GM23248 (cell line): ENCODE measurements around the gene MMP11. TPM values are rescaled to one million over a fixed set of nuclear protein-coding genes. Genes with fewer than 3 reads are reported as not detected.

Experiments
- DNase-seq: peaks from one replicate; pipeline ENCODE4 v3.0.0-alpha.2; 2015
- H2AFZ ChIP-seq: fragments of 200-600 bp; sonication (generic); 2 replicates; pipeline ENCODE4 v1.6.1; 2016; ENCODE audit warnings: antibody characterized with exemption
- H3F3A ChIP-seq: fragments of 200-600 bp; sonication (generic); 2 replicates; pipeline ENCODE4 v1.6.1; 2016; ENCODE audit warnings: mild to moderate bottlenecking, antibody characterized with exemption, mixed run types; ENCODE audit not compliant: insufficient read depth
- H3K27ac ChIP-seq: fragments of 200-600 bp; sonication (generic); 2 replicates; pipeline ENCODE4 v1.5.1; 2016; ENCODE audit warnings: mild to moderate bottlenecking
- H3K27me3 ChIP-seq: fragments of 200-600 bp; sonication (generic); replicated peaks from 2 replicates; pipeline ENCODE4 v1.6.1; 2016; ENCODE audit warnings: mild to moderate bottlenecking; ENCODE audit not compliant: insufficient read depth
- H3K36me3 ChIP-seq: fragments of 200-600 bp; sonication (generic); 2 replicates; pipeline ENCODE4 v1.6.1; 2016; ENCODE audit warnings: low read depth, mild to moderate bottlenecking
- H3K4me1 ChIP-seq: fragments of 200-600 bp; sonication (generic); 2 replicates; pipeline ENCODE4 v1.6.1; 2016; ENCODE audit warnings: mild to moderate bottlenecking; ENCODE audit not compliant: insufficient read depth
- H3K4me2 ChIP-seq: fragments of 200-600 bp; sonication (generic); one replicate; pipeline ENCODE4 v1.6.1; 2016; ENCODE audit warnings: mild to moderate bottlenecking; ENCODE audit not compliant: unreplicated experiment
- H3K4me3 ChIP-seq: fragments of 200-600 bp; sonication (generic); 2 replicates; pipeline ENCODE4 v1.5.1; 2016; ENCODE audit warnings: mild to moderate bottlenecking
- H3K79me2 ChIP-seq: fragments of 200-600 bp; sonication (generic); 2 replicates; pipeline ENCODE4 v1.6.1; 2016; ENCODE audit warnings: mild to moderate bottlenecking; ENCODE audit not compliant: insufficient read depth
- H3K9ac ChIP-seq: fragments of 200-600 bp; sonication (generic); 2 replicates; pipeline ENCODE4 v1.6.1; 2016; ENCODE audit warnings: mild to moderate bottlenecking
- H3K9me2 ChIP-seq: fragments of 200-600 bp; sonication (generic); 2 replicates; pipeline ENCODE4 v1.6.1; 2016; ENCODE audit warnings: mixed run types, mild to moderate bottlenecking, moderate library complexity; ENCODE audit not compliant: insufficient read depth
- H3K9me3 ChIP-seq: fragments of 200-600 bp; sonication (generic); one replicate; pipeline ENCODE4 v1.6.1; 2017; ENCODE audit warnings: low read depth
- H4K20me1 ChIP-seq: fragments of 200-600 bp; sonication (generic); 2 replicates; pipeline ENCODE4 v1.6.0; 2016; ENCODE audit not compliant: insufficient read depth
- EZH2 ChIP-seq: fragments of 200-600 bp; sonication (generic); IDR thresholded peaks from 2 replicates; pipeline ENCODE4 v1.6.1; 2018; ENCODE audit warnings: antibody characterized with exemption, mild to moderate bottlenecking; ENCODE audit not compliant: insufficient read depth, poor library complexity, severe bottlenecking
- EZH2phosphoT487 ChIP-seq: fragments of 200-600 bp; sonication (generic); IDR thresholded peaks from 2 replicates; pipeline ENCODE4 v1.6.1; 2018; ENCODE audit warnings: antibody characterized with exemption, moderate library complexity, mild to moderate bottlenecking, low read depth; ENCODE audit not compliant: insufficient read depth
- WGBS, 2 experiments: methylation state at CpG; one replicate each; pipeline ENCODE4 v1.1.6; 2015 to 2017; ENCODE audit warnings: low lambda C conversion rate in 2 of 2, low coverage in 1 of 2; ENCODE audit errors: missing lambda C conversion rate in 2 of 2; 5-methylcytosine and 5-hydroxymethylcytosine counted together
- in situ Hi-C: fragments of 300-500 bp; cut with MboI; formaldehyde crosslinking; loops from 2 replicates; pipeline ENCODE4 v1.15.0; 2020
- polyA plus RNA-seq: library from polyadenylated mRNA; unstranded; fragments of >200 nt; fragmentation: Nextera tagmentation; extraction: Ambion mirVana; gene quantifications from 2 replicates; pipeline ENCODE4 v1.2.1, GENCODE V29; 2016
- total RNA-seq: library from RNA; depleted of rRNA; stranded (reverse); fragments of >200 nt; shearing (Covaris generic); gene quantifications from 2 replicates; pipeline ENCODE4 v1.2.3, GENCODE V29; 2014

The MMP11 gene
- total and polyA plus RNA-seq, 2 experiments from 2014 or later: 1.3 to 2.9 TPM

GRCh38 chr22:23789638-23790037 is 17.0 kb downstream of the MMP11 start:
- TF ChIP-seq EZH2phosphoT487 (no peak), EZH2 (no peak)
- Histone ChIP-seq H3K4me3 (no peak overlapping the region), H4K20me1 (peaks cover 22% of the 10 kb centered on the region; the same call in 1 of the 2 replicates), H3K9ac (no peak overlapping the region), H3K4me2 (no peak overlapping the region), H3F3A (peaks cover 10% of the 10 kb centered on the region), H3K27ac (no peak overlapping the region), H3K36me3 (peaks cover 7% of the 10 kb centered on the region), H3K27me3 (no peaks in the 10 kb centered on the region), H2AFZ (no peak overlapping the region), H3K9me2 (no peaks in the 10 kb centered on the region), H3K4me1 (peaks cover 27% of the 10 kb centered on the region), H3K79me2 (peaks cover 68% of the 10 kb centered on the region), H3K9me3 (no peaks in the 10 kb centered on the region)
- WGBS, 2 experiments: 84 to 88% methylated on average over 4 of the region's 4 CpGs
- in situ Hi-C loops: no loop called here
- DNase-seq: no peak

DNA sequence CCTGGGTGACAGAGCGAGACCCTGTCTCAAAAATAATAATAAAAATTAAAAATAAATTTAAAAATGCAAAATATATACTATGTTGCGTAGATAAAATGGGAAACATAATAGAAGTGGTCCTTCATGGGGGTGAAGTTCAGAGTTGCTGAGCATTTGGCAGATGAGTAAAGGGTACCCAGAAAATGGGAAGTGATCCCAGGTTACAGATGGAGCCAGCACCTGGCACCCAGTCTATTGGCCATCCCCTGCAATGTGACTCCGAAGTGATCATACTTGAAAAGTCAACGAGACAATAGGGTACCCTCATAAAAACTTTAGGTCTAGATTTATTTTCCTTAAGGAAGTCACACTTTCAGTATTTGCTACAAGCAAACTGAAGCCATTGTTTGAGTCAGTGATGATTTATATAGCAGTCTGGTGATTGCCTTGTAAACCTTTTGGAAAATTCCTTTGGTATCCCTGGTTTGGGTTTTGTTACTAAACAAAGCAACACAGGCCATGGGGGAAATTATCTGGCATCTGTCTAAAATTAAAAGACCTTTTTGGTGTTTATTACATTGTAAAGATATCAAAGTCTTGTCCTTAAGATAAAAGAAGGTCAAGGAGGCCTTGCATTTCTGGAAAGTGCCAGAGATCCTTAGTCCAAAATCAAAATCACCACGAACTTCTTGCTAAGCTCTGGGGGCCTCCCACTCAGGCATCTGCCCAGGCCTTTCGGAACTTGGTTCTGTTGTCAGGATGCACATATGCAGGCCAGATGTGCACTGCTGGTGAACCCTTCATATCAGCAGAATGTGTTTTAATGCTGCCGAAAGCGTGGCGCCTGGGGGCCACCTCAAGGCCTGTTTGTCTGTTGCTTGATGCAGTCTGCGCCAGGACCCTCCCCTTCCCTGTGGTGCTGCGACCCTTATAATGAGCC is 18.4 kb downstream of the MMP11 start:
- H3K36me3 ChIP-seq: peaks cover 16% of the 10 kb centered on the region
- no peak overlapping the region for H2AFZ ChIP-seq
- H3K27me3 ChIP-seq: no peaks in the 10 kb centered on the region
- no peaks in the 10 kb centered on the region for H3K9me2 ChIP-seq
- in situ Hi-C loops: no loop called here
- peaks cover 22% of the 10 kb centered on the region; the same call in 1 of the 2 replicates for H4K20me1 ChIP-seq
- H3K79me2 ChIP-seq: peaks cover 69% of the 10 kb centered on the region
- peak overlapping the region; percentile 43; the same call in 1 of the 2 replicates for H3K9ac ChIP-seq
- H3F3A ChIP-seq: peaks cover 10% of the 10 kb centered on the region
- H3K9me3 ChIP-seq: no peaks in the 10 kb centered on the region
- peak; percentile 78 for DNase-seq
- H3K4me1 ChIP-seq: peaks cover 27% of the 10 kb centered on the region
- peak overlapping the region; percentile 49 for H3K4me2 ChIP-seq
- TF ChIP-seq EZH2phosphoT487: no peak
- no peak for TF ChIP-seq EZH2
- no peak overlapping the region for H3K4me3 ChIP-seq
- WGBS, 2 experiments: 23 to 24% methylated on average over 11 of the region's 11 CpGs
- peak overlapping the region; percentile 63 for H3K27ac ChIP-seq

DNA sequence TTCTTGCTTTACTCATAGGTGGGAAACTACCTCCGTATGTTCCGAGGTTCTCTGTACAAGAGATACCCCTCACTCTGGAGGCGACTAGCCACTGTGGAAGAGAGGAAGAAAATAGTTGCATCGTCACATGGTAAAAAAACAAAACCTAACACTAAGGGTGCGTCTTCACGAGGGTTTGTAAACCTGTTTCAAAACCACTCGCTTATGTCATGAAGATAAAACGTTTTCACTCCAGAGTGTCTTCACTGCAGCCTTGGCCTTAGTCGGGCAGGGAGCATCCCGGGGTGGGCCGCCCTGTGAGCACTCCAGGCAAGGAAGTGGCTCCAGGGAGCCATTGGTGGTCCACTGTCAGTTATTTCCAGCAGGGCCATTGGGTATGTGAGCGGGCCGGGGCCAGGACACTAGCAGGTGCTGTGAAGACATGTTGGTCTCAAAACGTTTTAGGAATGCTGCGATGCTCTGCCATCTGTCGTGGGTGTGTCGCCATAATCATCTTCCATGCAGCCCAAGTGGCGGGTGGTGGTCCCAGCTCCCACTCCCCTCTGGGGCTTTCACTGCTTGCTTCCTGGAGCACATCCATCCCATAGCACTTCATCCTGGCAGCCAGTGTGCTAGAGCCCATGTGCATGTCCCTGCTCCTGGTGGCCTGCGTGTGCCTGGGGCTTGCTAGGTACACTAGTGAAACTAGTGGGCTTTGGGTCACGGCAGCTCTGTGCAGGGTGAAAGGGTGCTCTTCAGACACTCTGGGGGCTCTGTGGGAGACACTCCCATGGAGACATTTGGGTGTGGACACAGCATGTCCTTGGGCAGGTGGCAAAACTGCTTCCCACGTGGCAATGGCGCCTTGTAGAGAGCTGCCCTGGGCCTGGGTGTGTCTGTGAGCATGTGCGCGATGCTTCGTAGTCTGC is 19.3 kb downstream of the MMP11 start:
- TF ChIP-seq EZH2: no peak
- no peak for TF ChIP-seq EZH2phosphoT487
- Histone ChIP-seq H3F3A (peaks cover 10% of the 10 kb centered on the region), H3K27ac (peak overlapping the region; percentile 63), H3K27me3 (no peaks in the 10 kb centered on the region), H3K79me2 (peaks cover 69% of the 10 kb centered on the region), H4K20me1 (peaks cover 22% of the 10 kb centered on the region; the same call in 1 of the 2 replicates), H3K9me2 (no peaks in the 10 kb centered on the region), H3K9me3 (no peaks in the 10 kb centered on the region), H2AFZ (no peak overlapping the region), H3K9ac (peak overlapping the region; percentile 43; the same call in 1 of the 2 replicates), H3K4me3 (no peak overlapping the region), H3K36me3 (peaks cover 16% of the 10 kb centered on the region), H3K4me1 (peaks cover 22% of the 10 kb centered on the region), H3K4me2 (peak overlapping the region; percentile 49)
- DNase-seq: no peak
- in situ Hi-C loops: no loop called here
- WGBS, 2 experiments: 65 to 69% methylated on average over 25 of the region's 25 CpGs

- TF ChIP-seq EZH2 (no peak), EZH2phosphoT487 (no peak)
- in situ Hi-C loops: no loop called here
- no peaks in the 10 kb centered on the region for H3K27me3 ChIP-seq
- H3K27ac ChIP-seq: no peak overlapping the region
- H3K4me1 ChIP-seq: peaks cover 16% of the 10 kb centered on the region
- DNase-seq: no peak
- H4K20me1 ChIP-seq: peaks cover 22% of the 10 kb centered on the region; the same call in 1 of the 2 replicates
- H3K4me3 ChIP-seq: no peak overlapping the region
- H3K9ac ChIP-seq: no peak overlapping the region
- WGBS, 2 experiments: 96% methylated on average over 8 of the region's 8 CpGs
- H3K36me3 ChIP-seq: peaks cover 16% of the 10 kb centered on the region
- H3K9me3 ChIP-seq: no peaks in the 10 kb centered on the region
- H3F3A ChIP-seq: peaks cover 10% of the 10 kb centered on the region
- H3K79me2 ChIP-seq: peaks cover 58% of the 10 kb centered on the region
- no peak overlapping the region for H3K4me2 ChIP-seq
- no peaks in the 10 kb centered on the region for H3K9me2 ChIP-seq
- no peak overlapping the region for H2AFZ ChIP-seq
Measured at GRCh38 chr22:23793326-23793725, 20.7 kb downstream of the MMP11 start.
